A549 (cell line): Measurements from ENCODE around the gene RETREG1. TPM values are rescaled to one million over a fixed set of nuclear protein-coding genes. Genes with fewer than 3 reads are reported as not detected.

Experiments
- ATAC-seq, 2 experiments: fragments of 200-7000 bp in 1 of 2; fragments of >200 bp in 1 of 2; cut with Nextera tagmentation in 1 of 2; cut with Tn5 transposase in 1 of 2; 3 replicates each; pipeline versions ENCODE4 v1.8.0 to v1.9.1; 2018 to 2020; ENCODE audit warnings: mild to moderate bottlenecking in 1 of 2, moderate library complexity in 1 of 2
- CTCF ChIA-PET: fragments of 300-600 bp; sonication (Branson Sonifier 250); formaldehyde crosslinking; extraction: SDS; loops from one replicate; lab custom pipeline; 2021; ENCODE audit warnings: antibody characterized with exemption, inconsistent platforms; lab: Yijun Ruan, JAX
- POLR2A ChIA-PET: fragments of 350-600 bp; formaldehyde crosslinking; extraction: SDS; loops from one replicate; lab custom pipeline; 2021; ENCODE audit warnings: antibody characterized with exemption, inconsistent platforms; lab: Yijun Ruan, JAX
- DNase-seq, 2 experiments: peaks; one replicate each; pipeline versions ENCODE4 v3.0.0 to v3.0.0-alpha.2; 2011 to 2016; ENCODE audit warnings: low read depth in 1 of 2, low spot score in 1 of 2
- FAIRE-seq: peaks from 2 replicates; lab custom pipeline; 2011; peaks lifted over from hg19 to GRCh38; lab: Jason Lieb, UNC
- H3K27ac ChIP-seq, 2 experiments: fragments of >200 bp; sonication (Bioruptor Twin); formaldehyde crosslinking; 3 replicates each; pipeline ENCODE4 v1.5.1; 2016 to 2017
- H3K4me1 ChIP-seq: fragments of >200 bp; sonication (Bioruptor Twin); formaldehyde crosslinking; 3 replicates; pipeline ENCODE4 v1.6.1; 2016
- H3K4me2 ChIP-seq: fragments of >200 bp; sonication (Bioruptor Twin); formaldehyde crosslinking; 3 replicates; pipeline ENCODE4 v1.6.1; 2016
- H3K4me3 ChIP-seq: fragments of >200 bp; sonication (Bioruptor Twin); formaldehyde crosslinking; 3 replicates; pipeline ENCODE4 v1.5.1; 2016
- H3K9me3 ChIP-seq: fragments of >200 bp; sonication (Bioruptor Twin); formaldehyde crosslinking; 3 replicates; pipeline ENCODE4 v1.6.1; 2016
- CEBPB ChIP-seq, 2 experiments: fragments of >200 bp in 1 of 2; sonication (Bioruptor Twin) in 1 of 2; formaldehyde crosslinking in 1 of 2; IDR thresholded peaks; 2 replicates each; pipeline ENCODE4 v1.6.1; 2012 to 2016
- EHF ChIP-seq: fragments of 250-450 bp; sonication (Bioruptor Pico); IDR thresholded peaks from 2 replicates; pipeline ENCODE4 v1.5.0; 2020; ENCODE audit warnings: mild to moderate bottlenecking
- EP300 ChIP-seq, 2 experiments: fragments of >200 bp; sonication (Bioruptor Twin); formaldehyde crosslinking; IDR thresholded peaks; 2 replicates in 1 of 2; 3 replicates in 1 of 2; pipeline ENCODE4 v1.6.1; 2016 to 2017
- ESRRA ChIP-seq: fragments of 150-350 bp; IDR thresholded peaks from 2 replicates; pipeline ENCODE4 v1.6.1; 2014; ENCODE audit warnings: mild to moderate bottlenecking, low read length, borderline replicate concordance
- FOXS1 ChIP-seq: fragments of 250-450 bp; sonication (Bioruptor Pico); IDR thresholded peaks from 2 replicates; pipeline ENCODE4 v1.5.0; 2020; ENCODE audit warnings: mild to moderate bottlenecking, moderate library complexity
- GATA3 ChIP-seq: IDR thresholded peaks from 2 replicates; pipeline ENCODE4 v1.6.1; 2012; ENCODE audit warnings: borderline replicate concordance
- HDAC2 ChIP-seq: fragments of 200-600 bp; sonication (generic); IDR thresholded peaks from 2 replicates; pipeline ENCODE4 v1.6.1; 2016
- HEYL ChIP-seq: fragments of 250-450 bp; sonication (Bioruptor Pico); IDR thresholded peaks from 2 replicates; pipeline ENCODE4 v1.8.0; 2021; ENCODE audit warnings: mild to moderate bottlenecking, moderate library complexity
- HOXB13 ChIP-seq: fragments of 250-450 bp; sonication (Bioruptor Pico); IDR thresholded peaks from 2 replicates; pipeline ENCODE4 v1.5.0; 2020; ENCODE audit warnings: low read depth, mild to moderate bottlenecking, moderate library complexity
- HOXB5 ChIP-seq: fragments of 250-450 bp; sonication (Bioruptor Pico); IDR thresholded peaks from 2 replicates; pipeline ENCODE4 v1.5.0; 2020; ENCODE audit warnings: mild to moderate bottlenecking, moderate library complexity
- KDM5A ChIP-seq: fragments of 200-600 bp; sonication (generic); IDR thresholded peaks from 2 replicates; pipeline ENCODE4 v1.6.1; 2016; ENCODE audit warnings: antibody characterized with exemption, mild to moderate bottlenecking
- MAFK ChIP-seq: fragments of 450-650 bp; IDR thresholded peaks from 2 replicates; pipeline ENCODE4 v1.6.1; 2014; ENCODE audit not compliant: partially characterized antibody
- MYC ChIP-seq: IDR thresholded peaks from 2 replicates; pipeline ENCODE4 v1.6.1; 2012; ENCODE audit warnings: mild to moderate bottlenecking, inconsistent platforms, low read length, improper control_type of control experiment, borderline replicate concordance
- NFE2L2 ChIP-seq: fragments of 150-350 bp; conservative IDR thresholded peaks from 2 replicates; pipeline ENCODE4 v1.6.1; 2014; ENCODE audit warnings: low read length
- NPAS2 ChIP-seq: fragments of 250-450 bp; sonication (Bioruptor Pico); IDR thresholded peaks from 2 replicates; pipeline ENCODE4 v1.8.0; 2022; ENCODE audit warnings: mild to moderate bottlenecking, moderate library complexity, borderline replicate concordance
- NR3C1 ChIP-seq: fragments of >200 bp; sonication (Bioruptor Twin); formaldehyde crosslinking; IDR thresholded peaks from 3 replicates; pipeline ENCODE4 v1.6.1; 2017
- PHF8 ChIP-seq: fragments of 200-600 bp; sonication (generic); IDR thresholded peaks from 2 replicates; pipeline ENCODE4 v1.6.1; 2016; ENCODE audit warnings: low read depth, mild to moderate bottlenecking, antibody characterized with exemption, moderate library complexity, borderline replicate concordance
- RAD21 ChIP-seq, 2 experiments: fragments of >200 bp in 1 of 2; sonication (Bioruptor Twin) in 1 of 2; formaldehyde crosslinking in 1 of 2; IDR thresholded peaks in 1 of 2; conservative IDR thresholded peaks in 1 of 2; 2 replicates in 1 of 2; 3 replicates in 1 of 2; pipeline ENCODE4 v1.6.1; 2012 to 2018; ENCODE audit warnings: inconsistent platforms in 1 of 2
- SREBF2 ChIP-seq: fragments of 450-650 bp; IDR thresholded peaks from 2 replicates; pipeline ENCODE4 v1.6.1; 2014; ENCODE audit warnings: mild to moderate bottlenecking, moderate library complexity
- TFCP2L1 ChIP-seq: fragments of 250-450 bp; sonication (Bioruptor Pico); IDR thresholded peaks from 2 replicates; pipeline ENCODE4 v1.5.0; 2021; ENCODE audit warnings: mild to moderate bottlenecking
- ZC3H11A ChIP-seq: fragments of 450-650 bp; IDR thresholded peaks from 2 replicates; pipeline ENCODE4 v1.6.1; 2014; ENCODE audit warnings: antibody characterized with exemption, mild to moderate bottlenecking
- ZNF302 ChIP-seq: fragments of 250-450 bp; sonication (Bioruptor Pico); IDR thresholded peaks from 2 replicates; pipeline ENCODE4 v1.9.0; 2021; ENCODE audit warnings: inconsistent platforms, mild to moderate bottlenecking, moderate library complexity
- WGBS: methylation state at CpG from one replicate; pipeline ENCODE4 v1.1.6; 2017; ENCODE audit errors: missing lambda C conversion rate; 5-methylcytosine and 5-hydroxymethylcytosine counted together
- polyA plus RNA-seq, 4 experiments: library from polyadenylated mRNA; depleted of rRNA in 3 of 4; stranded (reverse); fragments of >200 nt; fragmentation: RNase III in 1 of 4; extraction: RNeasy Plus Mini Kit Qiagen cat#74134 plus additional on column Dnase treatment in 1 of 4; gene quantifications; 2 replicates in 3 of 4; 3 replicates in 1 of 4; pipeline ENCODE4 v1.2.3, GENCODE V29; 2011 to 2017
- TF ChIP-seq, protein P1 (sequence below): fragments of 150-350 bp; IDR thresholded peaks from 2 replicates; pipeline ENCODE4 v1.6.1; 2014; ENCODE audit warnings: low read depth, mild to moderate bottlenecking, low read length
- TF ChIP-seq, protein P2 (sequence below): IDR thresholded peaks from 2 replicates; pipeline ENCODE4 v1.6.1; 2012

The RETREG1 gene
- polyA plus RNA-seq, 2 of the 4 experiments (the other 2 are of a cell fraction): 2.1 to 3.4 TPM

DNA sequence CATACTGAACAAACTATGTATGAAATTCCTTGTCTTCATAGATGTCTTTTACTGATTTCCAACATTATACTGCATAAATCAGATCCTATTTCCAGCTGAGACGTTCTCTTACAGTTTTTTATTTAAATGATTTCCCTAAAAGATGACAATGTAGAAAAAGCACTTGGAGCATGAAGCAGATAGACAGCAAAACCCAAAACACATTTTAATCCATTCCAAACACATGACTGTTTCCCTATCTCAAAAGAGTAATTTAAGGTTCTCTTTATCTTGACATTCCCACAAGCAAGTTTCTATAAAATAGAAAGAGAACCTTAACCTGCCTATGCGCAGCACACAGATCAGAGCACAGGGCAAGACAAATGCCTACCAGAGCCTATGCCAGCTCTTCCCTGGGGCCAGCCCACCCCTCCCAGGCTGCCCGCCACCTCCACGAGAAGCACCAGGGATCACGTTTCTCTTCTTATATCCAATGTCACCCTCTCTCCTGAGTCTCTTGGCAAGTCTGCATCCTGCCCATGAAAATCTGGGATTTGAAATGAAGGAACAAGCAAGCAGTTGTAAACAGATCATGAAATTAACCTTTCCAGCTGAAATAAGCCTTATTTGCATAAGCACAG, 52.4 kb downstream of the RETREG1 start:
- ChIA-PET CTCF (interaction anchor here (1.1 to 4.7 kb wide), 2 partner anchors 12 to 14 kb away, joined by 3 to 29 read pairs; no protein-coding TSS in a partner anchor), POLR2A (no interaction called here)
- 59% methylated on average over 5 of the region's 5 CpGs for WGBS
- no peak for TF ChIP-seq GATA3
- no peak for TF ChIP-seq HEYL (CRISPR knock-in tag)
- no peak for TF ChIP-seq ESRRA
- no peak for TF ChIP-seq EP300 (IDR thresholded peaks at IDR 0.05)
- no peak for TF ChIP-seq CEBPB (IDR thresholded peaks at IDR 0.05)
- no peak for TF ChIP-seq MAFK
- TF ChIP-seq HOXB13 (CRISPR knock-in tag): no peak
- TF ChIP-seq, protein P1, sequence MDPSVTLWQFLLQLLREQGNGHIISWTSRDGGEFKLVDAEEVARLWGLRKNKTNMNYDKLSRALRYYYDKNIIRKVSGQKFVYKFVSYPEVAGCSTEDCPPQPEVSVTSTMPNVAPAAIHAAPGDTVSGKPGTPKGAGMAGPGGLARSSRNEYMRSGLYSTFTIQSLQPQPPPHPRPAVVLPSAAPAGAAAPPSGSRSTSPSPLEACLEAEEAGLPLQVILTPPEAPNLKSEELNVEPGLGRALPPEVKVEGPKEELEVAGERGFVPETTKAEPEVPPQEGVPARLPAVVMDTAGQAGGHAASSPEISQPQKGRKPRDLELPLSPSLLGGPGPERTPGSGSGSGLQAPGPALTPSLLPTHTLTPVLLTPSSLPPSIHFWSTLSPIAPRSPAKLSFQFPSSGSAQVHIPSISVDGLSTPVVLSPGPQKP: no peak
- TF ChIP-seq EHF (CRISPR knock-in tag): no peak
- no peak for TF ChIP-seq HOXB5
- no peak for TF ChIP-seq NPAS2 (CRISPR knock-in tag)
- TF ChIP-seq NR3C1: no peak
- TF ChIP-seq RAD21 (conservative IDR thresholded peaks at IDR 0.05 in 1 of 2, IDR thresholded peaks at IDR 0.05 in 1 of 2): no peak
- no peak for TF ChIP-seq SREBF2
- no peak for TF ChIP-seq ZC3H11A
- H3K4me1 ChIP-seq: no peaks in the 10 kb centered on the region
- H3K27ac ChIP-seq: no peak overlapping the region
- no peak overlapping the region for H3K4me3 ChIP-seq
- ATAC-seq: no peak
- FAIRE-seq: no peak
- H3K9me3 ChIP-seq: no peaks in the 10 kb centered on the region
- no peak for DNase-seq
- no peak overlapping the region for H3K4me2 ChIP-seq

DNA sequence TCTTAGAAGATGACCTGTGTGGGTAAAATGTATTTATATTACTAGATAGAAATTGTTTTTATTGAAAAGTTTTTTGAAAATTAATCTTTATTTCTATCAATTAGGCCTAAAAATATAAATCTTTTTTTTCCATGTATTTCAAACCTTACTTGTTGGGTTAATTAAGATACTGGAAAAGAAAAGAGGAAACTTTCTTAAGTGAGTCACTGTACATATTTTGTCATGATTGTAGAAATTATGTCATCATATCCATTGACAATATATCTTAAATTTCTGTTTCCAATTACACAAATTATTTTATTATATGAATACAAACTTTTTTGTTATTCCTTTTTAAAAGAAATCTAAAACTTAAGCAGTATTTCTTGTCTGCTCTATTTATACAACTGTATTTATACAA, 53.1 kb downstream of the RETREG1 start:
- ATAC-seq (no peak), FAIRE-seq (no peak)
- POLR2A ChIA-PET: no interaction called here
- CTCF ChIA-PET: interaction anchor here (4.7 kb wide), 1 partner anchor 13 kb away, joined by 29 read pairs; no protein-coding TSS in a partner anchor
- H3K9me3 ChIP-seq: no peaks in the 10 kb centered on the region
- H3K4me1 ChIP-seq: no peaks in the 10 kb centered on the region
- H3K27ac ChIP-seq: no peak overlapping the region
- H3K4me3 ChIP-seq: no peak overlapping the region
- H3K4me2 ChIP-seq: no peak overlapping the region
- TF ChIP-seq ZNF302 (CRISPR knock-in tag) (no peak), MYC (no peak), KDM5A (no peak)
- TF ChIP-seq, protein P2, sequence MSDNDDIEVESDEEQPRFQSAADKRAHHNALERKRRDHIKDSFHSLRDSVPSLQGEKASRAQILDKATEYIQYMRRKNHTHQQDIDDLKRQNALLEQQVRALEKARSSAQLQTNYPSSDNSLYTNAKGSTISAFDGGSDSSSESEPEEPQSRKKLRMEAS: no peak
- TF ChIP-seq, all 56 proteins: peak for 0
- DNase-seq: no peak

DNA sequence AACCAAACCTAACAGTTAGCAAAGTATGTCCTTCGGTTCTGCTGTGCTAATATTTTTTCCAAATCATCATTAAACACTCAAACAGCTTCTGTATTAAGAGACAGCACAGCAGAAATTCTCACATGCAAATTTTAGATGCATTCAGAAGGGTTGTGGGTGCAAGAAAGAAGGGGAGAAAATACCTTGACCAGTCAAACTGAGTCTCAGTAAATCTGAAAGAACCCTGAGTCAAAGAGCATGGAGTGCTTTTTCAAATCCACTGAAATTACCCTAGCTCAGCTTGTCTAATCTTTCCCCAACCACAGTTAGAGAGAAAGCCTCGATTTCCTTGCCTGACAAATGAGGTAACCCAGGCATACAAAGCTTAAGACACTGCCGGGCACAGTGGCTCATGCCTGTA, 55.1 kb downstream of the RETREG1 start:
- FAIRE-seq: no peak
- no peak overlapping the region for H3K4me2 ChIP-seq
- H3K4me1 ChIP-seq: no peaks in the 10 kb centered on the region
- WGBS: 45% methylated on average over 3 of the region's 3 CpGs
- ChIA-PET CTCF (interaction anchor here (2.0 to 4.7 kb wide), 3 partner anchors 11 to 106 kb away, joined by 5 to 29 read pairs (median 6); no protein-coding TSS in a partner anchor), POLR2A (no interaction called here)
- no peak for ATAC-seq
- H3K27ac ChIP-seq: no peak overlapping the region
- no peak for DNase-seq
- H3K9me3 ChIP-seq: no peaks in the 10 kb centered on the region
- H3K4me3 ChIP-seq: no peak overlapping the region
- TF ChIP-seq HDAC2 (no peak), ZNF302 (CRISPR knock-in tag) (no peak), PHF8 (no peak), FOXS1 (CRISPR knock-in tag) (no peak), EHF (CRISPR knock-in tag) (no peak), NFE2L2 (no peak), TFCP2L1 (CRISPR knock-in tag) (no peak), ZC3H11A (no peak)
